ENCODE data around the gene NR2E1.

NR2E1 gene

DNA sequence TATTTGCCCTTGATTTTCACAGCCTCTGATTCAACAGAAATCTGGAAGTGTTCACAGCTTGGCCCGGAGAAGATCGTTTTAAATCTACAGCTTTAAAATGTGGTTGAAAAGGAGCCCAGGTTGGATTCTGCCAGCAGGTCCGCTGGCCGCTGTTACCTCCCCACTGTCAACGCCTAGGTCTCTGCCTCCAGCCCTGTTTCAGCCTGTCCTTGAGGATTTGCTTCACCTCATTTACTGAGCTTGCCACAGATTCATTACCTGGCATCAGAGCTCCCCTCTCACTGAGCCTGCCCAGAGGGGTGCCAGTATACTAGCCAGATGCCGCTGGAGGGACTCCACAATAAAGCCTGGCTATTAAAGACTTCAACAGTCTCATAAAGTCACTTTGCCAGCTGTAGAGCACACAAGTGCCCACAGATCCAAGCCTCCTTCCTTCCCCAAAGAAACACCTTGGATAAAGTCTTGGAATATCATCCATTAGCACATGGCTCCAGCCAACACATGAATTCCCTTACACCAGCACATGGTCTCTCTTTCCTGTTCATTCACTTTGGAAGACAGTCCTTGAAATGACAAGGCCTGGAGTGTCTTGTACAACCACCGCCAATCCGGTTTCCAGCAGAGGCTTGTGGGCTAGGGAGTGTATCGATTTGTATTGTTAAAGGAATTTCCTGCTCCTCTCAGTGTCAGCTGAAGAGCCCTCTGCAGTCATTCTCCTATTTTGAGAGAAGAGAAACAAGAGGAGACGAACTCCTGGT is 9.5 kb upstream of the NR2E1 start:
- DNase-seq (ENCODE audit: low read depth): no peak
- no peak for TF ChIP-seq MYC (IDR thresholded peaks at IDR 0.05; ENCODE audit: low read depth, low read length)
- TF ChIP-seq, protein P1, sequence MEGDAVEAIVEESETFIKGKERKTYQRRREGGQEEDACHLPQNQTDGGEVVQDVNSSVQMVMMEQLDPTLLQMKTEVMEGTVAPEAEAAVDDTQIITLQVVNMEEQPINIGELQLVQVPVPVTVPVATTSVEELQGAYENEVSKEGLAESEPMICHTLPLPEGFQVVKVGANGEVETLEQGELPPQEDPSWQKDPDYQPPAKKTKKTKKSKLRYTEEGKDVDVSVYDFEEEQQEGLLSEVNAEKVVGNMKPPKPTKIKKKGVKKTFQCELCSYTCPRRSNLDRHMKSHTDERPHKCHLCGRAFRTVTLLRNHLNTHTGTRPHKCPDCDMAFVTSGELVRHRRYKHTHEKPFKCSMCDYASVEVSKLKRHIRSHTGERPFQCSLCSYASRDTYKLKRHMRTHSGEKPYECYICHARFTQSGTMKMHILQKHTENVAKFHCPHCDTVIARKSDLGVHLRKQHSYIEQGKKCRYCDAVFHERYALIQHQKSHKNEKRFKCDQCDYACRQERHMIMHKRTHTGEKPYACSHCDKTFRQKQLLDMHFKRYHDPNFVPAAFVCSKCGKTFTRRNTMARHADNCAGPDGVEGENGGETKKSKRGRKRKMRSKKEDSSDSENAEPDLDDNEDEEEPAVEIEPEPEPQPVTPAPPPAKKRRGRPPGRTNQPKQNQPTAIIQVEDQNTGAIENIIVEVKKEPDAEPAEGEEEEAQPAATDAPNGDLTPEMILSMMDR (IDR thresholded peaks at IDR 0.05; ENCODE audit: low read depth, low read length): no peak
- TF ChIP-seq, protein P2, sequence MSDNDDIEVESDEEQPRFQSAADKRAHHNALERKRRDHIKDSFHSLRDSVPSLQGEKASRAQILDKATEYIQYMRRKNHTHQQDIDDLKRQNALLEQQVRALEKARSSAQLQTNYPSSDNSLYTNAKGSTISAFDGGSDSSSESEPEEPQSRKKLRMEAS (IDR thresholded peaks at IDR 0.05; ENCODE audit: low read depth, low read length): no peak
- TF ChIP-seq POLR2A (IDR thresholded peaks at IDR 0.05; ENCODE audit: extremely low read depth, insufficient read length): no peak
- H3K4me3 ChIP-seq (ENCODE audit: low read depth, low read length): no peak overlapping the region

DNA sequence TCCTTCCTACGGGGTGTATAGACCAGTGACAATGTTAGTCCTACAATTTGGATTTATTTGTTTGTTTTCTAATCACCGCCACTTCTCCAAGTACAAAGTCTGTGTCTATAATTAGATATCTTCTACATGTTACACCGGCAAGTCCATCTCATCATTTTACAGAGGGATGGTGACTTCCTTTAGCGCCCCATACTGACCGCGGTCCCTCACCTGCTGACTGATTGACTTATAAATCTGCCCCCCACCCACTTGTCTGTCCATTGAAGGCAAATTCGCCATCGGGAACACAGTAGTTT is 8.9 kb upstream of the NR2E1 start:
- DNase-seq (ENCODE audit: low read depth): no peak
- no peak overlapping the region for H3K4me3 ChIP-seq (ENCODE audit: low read depth, low read length)
- TF ChIP-seq, protein P1 (IDR thresholded peaks at IDR 0.05; ENCODE audit: low read depth, low read length): no peak
- TF ChIP-seq, protein P2 (IDR thresholded peaks at IDR 0.05; ENCODE audit: low read depth, low read length): no peak
- TF ChIP-seq MYC (IDR thresholded peaks at IDR 0.05; ENCODE audit: low read depth, low read length) (no peak), POLR2A (IDR thresholded peaks at IDR 0.05; ENCODE audit: extremely low read depth, insufficient read length) (no peak)

DNA sequence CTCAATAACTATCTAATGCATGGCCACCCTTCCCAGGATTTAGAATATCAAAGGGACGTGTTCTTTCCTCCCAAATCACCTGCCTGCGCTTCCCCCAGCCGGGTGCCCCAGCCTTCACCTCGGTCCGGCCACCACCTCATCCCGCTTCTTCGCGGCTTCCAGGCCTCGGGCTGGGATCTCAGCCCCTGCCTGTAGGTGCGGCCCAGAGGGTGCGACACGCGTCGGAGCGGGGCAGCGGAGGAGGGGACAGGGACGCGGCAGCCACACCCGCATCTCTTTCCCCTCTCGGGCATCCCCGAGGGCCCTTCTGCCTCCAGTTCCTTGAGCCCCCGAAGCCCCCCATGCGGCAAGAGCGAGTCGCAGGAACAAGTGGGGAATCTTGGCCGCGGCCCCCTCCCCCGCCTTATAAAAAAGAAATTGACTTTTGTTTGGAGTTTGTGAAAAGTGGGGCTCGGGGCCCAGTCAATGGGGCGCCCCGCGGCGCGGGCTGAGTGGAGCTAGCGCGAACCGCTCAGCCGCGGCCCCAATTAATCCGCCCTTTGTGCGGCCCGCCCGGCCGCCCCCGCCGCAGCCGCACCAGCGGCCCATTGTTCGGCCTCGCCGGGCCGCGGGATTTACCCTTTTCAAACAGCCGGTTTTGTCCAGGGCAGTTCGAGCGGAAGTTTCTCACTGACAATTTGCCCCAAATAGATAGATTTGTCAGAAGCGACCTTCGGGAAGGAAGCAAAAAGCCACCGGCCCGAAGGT is 8.4 kb upstream of the NR2E1 start:
- DNase-seq (ENCODE audit: low read depth): no peak
- TF ChIP-seq, protein P1 (IDR thresholded peaks at IDR 0.05; ENCODE audit: low read depth, low read length): no peak
- TF ChIP-seq, protein P2 (IDR thresholded peaks at IDR 0.05; ENCODE audit: low read depth, low read length): no peak
- TF ChIP-seq MYC (IDR thresholded peaks at IDR 0.05; ENCODE audit: low read depth, low read length): no peak
- TF ChIP-seq POLR2A (IDR thresholded peaks at IDR 0.05; ENCODE audit: extremely low read depth, insufficient read length): no peak
- H3K4me3 ChIP-seq (ENCODE audit: low read depth, low read length): no peak overlapping the region

DNA sequence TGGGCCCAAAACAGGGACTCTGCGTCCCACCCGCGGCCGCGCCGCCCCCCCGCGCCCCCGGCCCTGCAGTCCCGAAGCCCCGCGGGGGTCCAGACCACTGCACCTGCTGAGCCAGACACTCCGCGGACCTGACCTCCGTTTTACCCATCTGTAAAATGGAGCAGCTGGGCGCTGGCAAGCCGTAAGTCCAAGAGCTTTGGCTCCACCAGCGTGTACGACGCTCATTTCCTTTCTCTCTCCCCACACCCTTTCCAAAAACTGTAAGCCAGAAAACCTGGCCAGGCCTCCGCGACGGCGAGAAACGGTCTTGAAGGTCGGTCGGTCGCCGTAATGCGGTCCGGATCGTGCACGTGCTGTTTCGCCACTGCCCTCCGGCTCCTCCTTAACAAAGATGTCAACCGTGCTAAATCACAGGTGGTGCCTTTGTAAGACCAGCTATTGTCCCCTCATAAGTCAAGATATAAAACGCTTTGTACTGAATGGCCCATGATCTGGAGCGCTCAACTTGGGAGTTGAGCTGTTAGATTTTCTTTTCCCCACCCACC is 7.8 kb upstream of the NR2E1 start:
- no peak overlapping the region for H3K4me3 ChIP-seq (ENCODE audit: low read depth, low read length)
- DNase-seq (ENCODE audit: low read depth): no peak
- TF ChIP-seq, protein P1 (IDR thresholded peaks at IDR 0.05; ENCODE audit: low read depth, low read length): no peak

DNA sequence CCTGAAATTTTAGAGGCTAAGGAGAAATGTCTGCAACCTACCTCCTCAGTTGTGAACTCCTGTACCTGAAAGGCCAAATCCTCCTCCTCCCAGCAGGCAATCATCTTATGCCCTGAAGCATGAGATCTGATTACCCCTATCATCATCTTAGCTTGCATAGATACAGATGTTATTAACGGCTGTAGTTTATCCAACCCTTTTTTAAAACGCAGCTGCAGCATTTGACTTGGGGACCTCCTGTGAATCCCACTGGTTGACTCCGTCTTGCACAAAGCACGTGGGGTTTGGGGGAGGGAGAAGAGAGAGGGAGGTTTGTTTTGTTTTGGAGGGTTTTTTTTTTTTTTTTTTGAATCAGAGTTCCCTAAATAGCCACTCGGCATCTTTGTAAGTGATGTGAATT is 5.8 kb upstream of the NR2E1 start:
- TF ChIP-seq, protein P1 (IDR thresholded peaks at IDR 0.05; ENCODE audit: low read depth, low read length): no peak
- no peak for TF ChIP-seq POLR2A (IDR thresholded peaks at IDR 0.05; ENCODE audit: extremely low read depth, insufficient read length)
- TF ChIP-seq, protein P2 (IDR thresholded peaks at IDR 0.05; ENCODE audit: low read depth, low read length): no peak
- no peak for TF ChIP-seq MYC (IDR thresholded peaks at IDR 0.05; ENCODE audit: low read depth, low read length)
- no peak overlapping the region for H3K4me3 ChIP-seq (ENCODE audit: low read depth, low read length)
- no peak for DNase-seq (ENCODE audit: low read depth)

Data from NB4 (cell line).